Transverse colon (tissue), 4 donors: ENCODE measurements around the gene SYT17.

ENCODE experiments used
- EP300 ChIP-seq: sonication (generic); formaldehyde crosslinking; IDR thresholded peaks from one replicate; pipeline ENCODE4 v1.6.1; 2017; ENCODE audit warnings: antibody characterized with exemption, low read depth
- POLR2A ChIP-seq: fragments of 450-650 bp; IDR thresholded peaks from one replicate; pipeline ENCODE4 v1.6.1; 2016; ENCODE audit warnings: antibody characterized with exemption, mild to moderate bottlenecking, moderate library complexity
- POLR2AphosphoS5 ChIP-seq, 3 donors: sonication (generic); formaldehyde crosslinking; IDR thresholded peaks; one replicate each; pipeline ENCODE4 v1.6.1; 2016; ENCODE audit warnings: antibody characterized with exemption in 3 of 3
- TF ChIP-seq, protein P1 (sequence below), 5 experiments: fragments of 200-600 bp in 3 of 5; fragments of 450-650 bp in 2 of 5; sonication (generic) in 3 of 5; IDR thresholded peaks; 1 replicate in 2 of 5; 2 replicates in 3 of 5; pipeline ENCODE4 v1.5.1; 2016 to 2017; ENCODE audit warnings: antibody characterized with exemption in 5 of 5, inconsistent platforms in 3 of 5, mild to moderate bottlenecking in 2 of 5, moderate library complexity in 1 of 5

DNA sequence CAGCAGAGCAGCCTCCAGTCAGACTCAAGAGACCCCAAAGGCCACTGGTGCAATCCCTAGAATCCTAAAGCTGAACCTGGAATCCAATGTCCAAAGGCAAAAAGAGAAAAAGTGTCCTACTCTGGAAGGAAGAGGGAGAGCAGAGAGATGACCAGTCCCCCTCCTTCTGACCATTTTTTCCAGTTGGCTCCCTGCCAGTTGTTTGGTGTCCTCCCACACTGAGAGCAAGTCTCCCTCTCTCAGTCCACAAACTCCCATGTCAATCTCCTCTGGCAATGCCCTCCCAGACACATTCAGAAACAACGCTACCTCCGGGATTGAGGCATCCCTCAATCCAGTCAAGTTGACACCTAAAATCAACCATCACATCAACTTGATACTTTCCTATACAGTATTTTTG is 113.2 kb downstream of the SYT17 start:
- TF ChIP-seq POLR2A (no peak), EP300 (no peak), POLR2AphosphoS5 (IDR thresholded peaks at IDR 0.05) (no peak)
- TF ChIP-seq, protein P1, sequence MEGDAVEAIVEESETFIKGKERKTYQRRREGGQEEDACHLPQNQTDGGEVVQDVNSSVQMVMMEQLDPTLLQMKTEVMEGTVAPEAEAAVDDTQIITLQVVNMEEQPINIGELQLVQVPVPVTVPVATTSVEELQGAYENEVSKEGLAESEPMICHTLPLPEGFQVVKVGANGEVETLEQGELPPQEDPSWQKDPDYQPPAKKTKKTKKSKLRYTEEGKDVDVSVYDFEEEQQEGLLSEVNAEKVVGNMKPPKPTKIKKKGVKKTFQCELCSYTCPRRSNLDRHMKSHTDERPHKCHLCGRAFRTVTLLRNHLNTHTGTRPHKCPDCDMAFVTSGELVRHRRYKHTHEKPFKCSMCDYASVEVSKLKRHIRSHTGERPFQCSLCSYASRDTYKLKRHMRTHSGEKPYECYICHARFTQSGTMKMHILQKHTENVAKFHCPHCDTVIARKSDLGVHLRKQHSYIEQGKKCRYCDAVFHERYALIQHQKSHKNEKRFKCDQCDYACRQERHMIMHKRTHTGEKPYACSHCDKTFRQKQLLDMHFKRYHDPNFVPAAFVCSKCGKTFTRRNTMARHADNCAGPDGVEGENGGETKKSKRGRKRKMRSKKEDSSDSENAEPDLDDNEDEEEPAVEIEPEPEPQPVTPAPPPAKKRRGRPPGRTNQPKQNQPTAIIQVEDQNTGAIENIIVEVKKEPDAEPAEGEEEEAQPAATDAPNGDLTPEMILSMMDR (IDR thresholded peaks at IDR 0.05), result no peak
